ACC112 (cell line): Measurements from ENCODE around the gene IDH1.
"Not testable (repeated sequence)": the region's sequence is repeated elsewhere in the genome, so short reads cannot be mapped to it uniquely, and the experiment has no call there.

Experiments
- H2AFZ ChIP-seq: fragments of 200-600 bp; sonication (generic); one replicate; pipeline ENCODE4 v1.6.0; 2017; ENCODE audit warnings: antibody characterized with exemption, low read length; ENCODE audit not compliant: unreplicated experiment
- H3K27ac ChIP-seq: fragments of 200-600 bp; sonication (generic); 2 replicates; pipeline ENCODE4 v1.5.1; 2014; ENCODE audit warnings: low read depth, mild to moderate bottlenecking, antibody characterized with exemption, low read length, moderate library complexity
- H3K27me3 ChIP-seq: fragments of 200-600 bp; sonication (generic); 2 replicates; pipeline ENCODE4 v1.6.1; 2014; ENCODE audit warnings: mild to moderate bottlenecking, antibody characterized with exemption, low read length, moderate library complexity, mixed read lengths; ENCODE audit not compliant: insufficient read depth
- H3K36me3 ChIP-seq: fragments of 200-600 bp; sonication (generic); 2 replicates; pipeline ENCODE4 v1.6.1; 2016; ENCODE audit warnings: mild to moderate bottlenecking, antibody characterized with exemption, low read length, moderate library complexity, mixed read lengths; ENCODE audit not compliant: insufficient read depth
- H3K4me1 ChIP-seq: fragments of 200-600 bp; sonication (generic); one replicate; pipeline ENCODE4 v1.6.1; 2016; ENCODE audit warnings: low read length, mixed read lengths; ENCODE audit not compliant: insufficient read depth, unreplicated experiment, control insufficient read depth
- H3K4me3 ChIP-seq: fragments of 200-600 bp; sonication (generic); 2 replicates; pipeline ENCODE4 v1.5.1; 2014; ENCODE audit warnings: mild to moderate bottlenecking, low read depth, low read length
- H3K79me2 ChIP-seq: fragments of 200-600 bp; sonication (generic); one replicate; pipeline ENCODE4 v1.6.0; 2016; ENCODE audit warnings: low read length; ENCODE audit not compliant: control insufficient read depth, unreplicated experiment, insufficient read depth

IDH1 gene

GRCh38 chr2:208244422-208244821 lies 10.4 kb downstream of the IDH1 start:
- no peak overlapping the region for H3K27ac ChIP-seq
- H3K79me2 ChIP-seq = no peaks in the 10 kb centered on the region
- no peak overlapping the region for H2AFZ ChIP-seq
- H3K4me1 ChIP-seq = no peaks in the 10 kb centered on the region
- no peaks in the 10 kb centered on the region for H3K27me3 ChIP-seq
- no peak overlapping the region for H3K4me3 ChIP-seq
- peaks cover 9% of the 10 kb centered on the region; the same call in 1 of the 2 replicates for H3K36me3 ChIP-seq

GRCh38 chr2:208240619-208241209 lies 14.2 kb downstream of the IDH1 start:
- H3K27ac ChIP-seq = no peak overlapping the region
- no peaks in the 10 kb centered on the region for H3K4me1 ChIP-seq
- H3K36me3 ChIP-seq = peaks cover 8% of the 10 kb centered on the region
- no peaks in the 10 kb centered on the region for H3K27me3 ChIP-seq
- no peak overlapping the region for H2AFZ ChIP-seq
- no peak overlapping the region for H3K4me3 ChIP-seq
- no peaks in the 10 kb centered on the region for H3K79me2 ChIP-seq

GRCh38 chr2:208239770-208240493 lies 14.9 kb downstream of the IDH1 start:
- Histone ChIP-seq H3K4me3 (no peak overlapping the region), H2AFZ (no peak overlapping the region), H3K27me3 (no peaks in the 10 kb centered on the region), H3K79me2 (no peaks in the 10 kb centered on the region), H3K4me1 (no peaks in the 10 kb centered on the region), H3K27ac (no peak overlapping the region), H3K36me3 (peaks cover 8% of the 10 kb centered on the region)

GRCh38 chr2:208235860-208236259 lies 19.0 kb downstream of the IDH1 start:
- no peaks in the 10 kb centered on the region for H3K4me1 ChIP-seq
- H3K79me2 ChIP-seq = no peaks in the 10 kb centered on the region
- H3K27me3 ChIP-seq = no peaks in the 10 kb centered on the region
- no peak overlapping the region for H3K27ac ChIP-seq
- no peak overlapping the region for H2AFZ ChIP-seq
- peaks cover 8% of the 10 kb centered on the region for H3K36me3 ChIP-seq
- no peak overlapping the region for H3K4me3 ChIP-seq

- Histone ChIP-seq H3K79me2 (no peaks in the 10 kb centered on the region), H3K36me3 (peaks cover 8% of the 10 kb centered on the region), H3K4me3 (no peak overlapping the region), H2AFZ (no peak overlapping the region), H3K27ac (no peak overlapping the region), H3K4me1 (no peaks in the 10 kb centered on the region), H3K27me3 (no peaks in the 10 kb centered on the region)
Observed at GRCh38 chr2:208234786-208235185, 20.1 kb downstream of the IDH1 start.

- Histone ChIP-seq H3K36me3 (no peaks in the 10 kb centered on the region), H3K27me3 (no peaks in the 10 kb centered on the region), H3K27ac (no peak overlapping the region), H2AFZ (no peak overlapping the region), H3K79me2 (no peaks in the 10 kb centered on the region), H3K4me3 (no peak overlapping the region), H3K4me1 (peaks cover 3% of the 10 kb centered on the region)
Observed at GRCh38 chr2:208228476-208228875, 26.4 kb downstream of the IDH1 start.

GRCh38 chr2:208227581-208228232 lies 27.2 kb downstream of the IDH1 start:
- Histone ChIP-seq H3K4me1 (peaks cover 3% of the 10 kb centered on the region), H2AFZ (no peak overlapping the region), H3K4me3 (no peak overlapping the region), H3K27ac (no peak overlapping the region), H3K36me3 (no peaks in the 10 kb centered on the region), H3K27me3 (no peaks in the 10 kb centered on the region), H3K79me2 (no peaks in the 10 kb centered on the region)

- H3K27me3 ChIP-seq = no peaks in the 10 kb centered on the region
- no peak overlapping the region for H3K27ac ChIP-seq
- H2AFZ ChIP-seq = no peak overlapping the region
- no peaks in the 10 kb centered on the region for H3K36me3 ChIP-seq
- no peak overlapping the region for H3K4me3 ChIP-seq
- no peaks in the 10 kb centered on the region for H3K79me2 ChIP-seq
- peaks cover 3% of the 10 kb centered on the region for H3K4me1 ChIP-seq
Observed at GRCh38 chr2:208224802-208225201, 30.1 kb downstream of the IDH1 start.

GRCh38 chr2:208222351-208222750 lies 32.5 kb downstream of the IDH1 start:
- Histone ChIP-seq H3K4me3 (no peak overlapping the region), H2AFZ (no peak overlapping the region), H3K4me1 (peaks cover 3% of the 10 kb centered on the region), H3K79me2 (no peaks in the 10 kb centered on the region), H3K27ac (no peak overlapping the region), H3K27me3 (no peaks in the 10 kb centered on the region), H3K36me3 (no peaks in the 10 kb centered on the region)

GRCh38 chr2:208221873-208222272 lies 33.0 kb downstream of the IDH1 start:
- H3K27me3 ChIP-seq, H3K79me2 ChIP-seq, H2AFZ ChIP-seq, H3K4me1 ChIP-seq, H3K4me3 ChIP-seq, H3K36me3 ChIP-seq, H3K27ac ChIP-seq: not testable (repeated sequence)
